ENCODE measurements around the gene KLF7.

GRCh38 chr2:207128867-207129266 is 36.9 kb downstream of the KLF7 start:
- TF ChIP-seq POLR2A (IDR thresholded peaks at IDR 0.05), result no peak
- TF ChIP-seq CTCF (IDR thresholded peaks at IDR 0.05), result no peak
- no peak for TF ChIP-seq EP300 (IDR thresholded peaks at IDR 0.05)
